Measurements from ENCODE around the gene CTSD. TPM values are rescaled to one million over a fixed set of nuclear protein-coding genes. Genes with fewer than 3 reads are reported as not detected.

Gene CTSD
- total and polyA plus RNA-seq, 2 experiments from 2014 or later = 67.1 to 251 TPM

GRCh38 chr11:1779806-1780699 is 16.3 kb upstream of the CTSD start:
- peaks cover 4% of the 10 kb centered on the region; the same call in 2 of the 3 replicates for H3K9me3 Mint-ChIP-seq
- Histone ChIP-seq H3K27me3 (ENCODE audit: insufficient read depth) (no peaks in the 10 kb centered on the region), H3K79me2 (replicated peaks; ENCODE audit: insufficient read depth) (no peaks in the 10 kb centered on the region), H3F3A (replicated peaks; ENCODE audit: low read depth) (no peaks in the 10 kb centered on the region), H4K20me1 (replicated peaks; ENCODE audit: insufficient read depth) (no peaks in the 10 kb centered on the region), H3K4me2 (no peak overlapping the region), H3K36me3 (ENCODE audit: insufficient read depth) (no peaks in the 10 kb centered on the region), H3K4me3 (no peak overlapping the region), H3K27ac (ENCODE audit: low read depth) (no peak overlapping the region), H3K9me2 (ENCODE audit: insufficient read depth) (peaks cover 4% of the 10 kb centered on the region; the same call in 1 of the 2 replicates), H3K4me1 (ENCODE audit: insufficient read depth) (no peaks in the 10 kb centered on the region), H2AFZ (no peak overlapping the region)
- peaks cover 20% of the 10 kb centered on the region for H3K27me3 Mint-ChIP-seq (ENCODE audit: insufficient read depth, low read depth, poor library complexity)
- DNase-seq (ENCODE audit: low spot score) (no peak), ATAC-seq (no peak)
- no peaks in the 10 kb centered on the region; the same call in 2 of the 3 replicates for H3K4me1 Mint-ChIP-seq
- H3K27ac Mint-ChIP-seq = no peak overlapping the region; the same call in 1 of the 2 replicates
- TF ChIP-seq REST (IDR thresholded peaks at IDR 0.05; ENCODE audit: unreplicated experiment) = no peak
- TF ChIP-seq, protein P1, sequence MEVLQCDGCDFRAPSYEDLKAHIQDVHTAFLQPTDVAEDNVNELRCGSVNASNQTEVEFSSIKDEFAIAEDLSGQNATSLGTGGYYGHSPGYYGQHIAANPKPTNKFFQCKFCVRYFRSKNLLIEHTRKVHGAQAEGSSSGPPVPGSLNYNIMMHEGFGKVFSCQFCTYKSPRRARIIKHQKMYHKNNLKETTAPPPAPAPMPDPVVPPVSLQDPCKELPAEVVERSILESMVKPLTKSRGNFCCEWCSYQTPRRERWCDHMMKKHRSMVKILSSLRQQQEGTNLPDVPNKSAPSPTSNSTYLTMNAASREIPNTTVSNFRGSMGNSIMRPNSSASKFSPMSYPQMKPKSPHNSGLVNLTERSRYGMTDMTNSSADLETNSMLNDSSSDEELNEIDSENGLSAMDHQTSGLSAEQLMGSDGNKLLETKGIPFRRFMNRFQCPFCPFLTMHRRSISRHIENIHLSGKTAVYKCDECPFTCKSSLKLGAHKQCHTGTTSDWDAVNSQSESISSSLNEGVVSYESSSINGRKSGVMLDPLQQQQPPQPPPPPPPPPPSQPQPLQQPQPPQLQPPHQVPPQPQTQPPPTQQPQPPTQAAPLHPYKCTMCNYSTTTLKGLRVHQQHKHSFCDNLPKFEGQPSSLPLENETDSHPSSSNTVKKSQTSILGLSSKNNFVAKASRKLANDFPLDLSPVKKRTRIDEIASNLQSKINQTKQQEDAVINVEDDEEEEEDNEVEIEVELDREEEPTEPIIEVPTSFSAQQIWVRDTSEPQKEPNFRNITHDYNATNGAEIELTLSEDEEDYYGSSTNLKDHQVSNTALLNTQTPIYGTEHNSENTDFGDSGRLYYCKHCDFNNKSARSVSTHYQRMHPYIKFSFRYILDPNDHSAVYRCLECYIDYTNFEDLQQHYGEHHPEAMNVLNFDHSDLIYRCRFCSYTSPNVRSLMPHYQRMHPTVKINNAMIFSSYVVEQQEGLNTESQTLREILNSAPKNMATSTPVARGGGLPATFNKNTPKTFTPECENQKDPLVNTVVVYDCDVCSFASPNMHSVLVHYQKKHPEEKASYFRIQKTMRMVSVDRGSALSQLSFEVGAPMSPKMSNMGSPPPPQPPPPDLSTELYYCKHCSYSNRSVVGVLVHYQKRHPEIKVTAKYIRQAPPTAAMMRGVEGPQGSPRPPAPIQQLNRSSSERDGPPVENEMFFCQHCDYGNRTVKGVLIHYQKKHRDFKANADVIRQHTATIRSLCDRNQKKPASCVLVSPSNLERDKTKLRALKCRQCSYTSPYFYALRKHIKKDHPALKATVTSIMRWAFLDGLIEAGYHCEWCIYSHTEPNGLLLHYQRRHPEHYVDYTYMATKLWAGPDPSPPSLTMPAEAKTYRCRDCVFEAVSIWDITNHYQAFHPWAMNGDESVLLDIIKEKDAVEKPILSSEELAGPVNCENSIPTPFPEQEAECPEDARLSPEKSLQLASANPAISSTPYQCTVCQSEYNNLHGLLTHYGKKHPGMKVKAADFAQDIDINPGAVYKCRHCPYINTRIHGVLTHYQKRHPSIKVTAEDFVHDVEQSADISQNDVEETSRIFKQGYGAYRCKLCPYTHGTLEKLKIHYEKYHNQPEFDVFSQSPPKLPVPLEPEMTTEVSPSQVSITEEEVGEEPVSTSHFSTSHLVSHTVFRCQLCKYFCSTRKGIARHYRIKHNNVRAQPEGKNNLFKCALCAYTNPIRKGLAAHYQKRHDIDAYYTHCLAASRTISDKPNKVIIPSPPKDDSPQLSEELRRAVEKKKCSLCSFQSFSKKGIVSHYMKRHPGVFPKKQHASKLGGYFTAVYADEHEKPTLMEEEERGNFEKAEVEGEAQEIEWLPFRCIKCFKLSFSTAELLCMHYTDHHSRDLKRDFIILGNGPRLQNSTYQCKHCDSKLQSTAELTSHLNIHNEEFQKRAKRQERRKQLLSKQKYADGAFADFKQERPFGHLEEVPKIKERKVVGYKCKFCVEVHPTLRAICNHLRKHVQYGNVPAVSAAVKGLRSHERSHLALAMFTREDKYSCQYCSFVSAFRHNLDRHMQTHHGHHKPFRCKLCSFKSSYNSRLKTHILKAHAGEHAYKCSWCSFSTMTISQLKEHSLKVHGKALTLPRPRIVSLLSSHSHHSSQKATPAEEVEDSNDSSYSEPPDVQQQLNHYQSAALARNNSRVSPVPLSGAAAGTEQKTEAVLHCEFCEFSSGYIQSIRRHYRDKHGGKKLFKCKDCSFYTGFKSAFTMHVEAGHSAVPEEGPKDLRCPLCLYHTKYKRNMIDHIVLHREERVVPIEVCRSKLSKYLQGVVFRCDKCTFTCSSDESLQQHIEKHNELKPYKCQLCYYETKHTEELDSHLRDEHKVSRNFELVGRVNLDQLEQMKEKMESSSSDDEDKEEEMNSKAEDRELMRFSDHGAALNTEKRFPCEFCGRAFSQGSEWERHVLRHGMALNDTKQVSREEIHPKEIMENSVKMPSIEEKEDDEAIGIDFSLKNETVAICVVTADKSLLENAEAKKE (CRISPR knock-in tag; IDR thresholded peaks at IDR 0.05) = no peak
- no peak for TF ChIP-seq STAT1 (IDR thresholded peaks at IDR 0.05; ENCODE audit: unreplicated experiment)
- TF ChIP-seq ZNF114 (CRISPR knock-in tag; IDR thresholded peaks at IDR 0.05) = no peak
- no peak for TF ChIP-seq EZH2phosphoT487 (IDR thresholded peaks at IDR 0.05; ENCODE audit: unreplicated experiment)
- no peak for TF ChIP-seq EZH2 (IDR thresholded peaks at IDR 0.05; ENCODE audit: low read depth, unreplicated experiment)
- TF ChIP-seq JUNB (IDR thresholded peaks at IDR 0.05; ENCODE audit: unreplicated experiment) = no peak
- TF ChIP-seq NANOG (IDR thresholded peaks at IDR 0.05; ENCODE audit: borderline replicate concordance) = no peak
- TF ChIP-seq ZNF331 (CRISPR knock-in tag; IDR thresholded peaks at IDR 0.05; ENCODE audit: low read depth) = no peak
- TF ChIP-seq ETS1 (IDR thresholded peaks at IDR 0.05) = no peak
- no peak for TF ChIP-seq POLR2AphosphoS5 (IDR thresholded peaks at IDR 0.05; ENCODE audit: low read depth)
- TF ChIP-seq CREB1 (CRISPR knock-in tag; IDR thresholded peaks at IDR 0.05; ENCODE audit: low read depth) = no peak
- TF ChIP-seq, protein P2, sequence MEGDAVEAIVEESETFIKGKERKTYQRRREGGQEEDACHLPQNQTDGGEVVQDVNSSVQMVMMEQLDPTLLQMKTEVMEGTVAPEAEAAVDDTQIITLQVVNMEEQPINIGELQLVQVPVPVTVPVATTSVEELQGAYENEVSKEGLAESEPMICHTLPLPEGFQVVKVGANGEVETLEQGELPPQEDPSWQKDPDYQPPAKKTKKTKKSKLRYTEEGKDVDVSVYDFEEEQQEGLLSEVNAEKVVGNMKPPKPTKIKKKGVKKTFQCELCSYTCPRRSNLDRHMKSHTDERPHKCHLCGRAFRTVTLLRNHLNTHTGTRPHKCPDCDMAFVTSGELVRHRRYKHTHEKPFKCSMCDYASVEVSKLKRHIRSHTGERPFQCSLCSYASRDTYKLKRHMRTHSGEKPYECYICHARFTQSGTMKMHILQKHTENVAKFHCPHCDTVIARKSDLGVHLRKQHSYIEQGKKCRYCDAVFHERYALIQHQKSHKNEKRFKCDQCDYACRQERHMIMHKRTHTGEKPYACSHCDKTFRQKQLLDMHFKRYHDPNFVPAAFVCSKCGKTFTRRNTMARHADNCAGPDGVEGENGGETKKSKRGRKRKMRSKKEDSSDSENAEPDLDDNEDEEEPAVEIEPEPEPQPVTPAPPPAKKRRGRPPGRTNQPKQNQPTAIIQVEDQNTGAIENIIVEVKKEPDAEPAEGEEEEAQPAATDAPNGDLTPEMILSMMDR (conservative IDR thresholded peaks at IDR 0.05; ENCODE audit: low read depth in 2 of 2) = no peak
- H3K4me3 Mint-ChIP-seq = no peak overlapping the region
- peaks cover 2% of the 10 kb centered on the region; the same call in 1 of the 3 replicates for H3K36me3 Mint-ChIP-seq (ENCODE audit: low read depth)

All from GM23338 (cell line).